ENCODE data around the gene PRODH2. TPM values are rescaled to one million over a fixed set of nuclear protein-coding genes. Genes with fewer than 3 reads are reported as not detected.

The PRODH2 gene
- total and polyA plus RNA-seq, 10 of the 15 experiments (the other 5 are each of a cell fraction or from before 2014, with no cell fraction given): 0.07 TPM; not detected in 9

GRCh38 chr19:35845215-35846037, 32.8 kb upstream of the PRODH2 start:
- CTCF ChIA-PET: no interaction called here

More at GRCh38 chr19:35845215-35846037, 32.8 kb upstream of the PRODH2 start:
- no peaks in the 10 kb centered on the region for H3K4me1 ChIP-seq (ENCODE audit: control insufficient read depth, insufficient read depth, low read length)
- H3K9me3 ChIP-seq (replicated peaks; ENCODE audit: control insufficient read depth, insufficient read depth, low read length): no peaks in the 10 kb centered on the region; the same call in 2 of the 3 replicates
- peak; percentile 29; the same call in 1 of the 3 replicates for ATAC-seq
- no peak overlapping the region for H3K9ac ChIP-seq (ENCODE audit: control insufficient read depth, insufficient read depth, low read length)
- 26% methylated on average over 53 of the region's 63 CpGs for WGBS (ENCODE audit: insufficient coverage, insufficient replicate concordance, low lambda C conversion rate, missing lambda C conversion rate)
- RAD21 ChIA-PET (ENCODE audit: unreplicated experiment): no interaction called here
- H3K27ac ChIP-seq (ENCODE audit: control insufficient read depth, insufficient read depth): no peak overlapping the region
- H3K79me2 ChIP-seq (ENCODE audit: control insufficient read depth, insufficient read depth, low read length): no peaks in the 10 kb centered on the region
- in situ Hi-C loops (cut with MboI) (no loop called here), intact Hi-C loops (cut with micrococcal nuclease; ENCODE audit: unreplicated experiment) (no loop called here)
- H3K4me3 ChIP-seq: no peak overlapping the region
- FAIRE-seq: no peak
- SMC1A ChIA-PET (ENCODE audit: uncharacterized antibody, unreplicated experiment): no interaction called here
- no peak for DNase-seq (ENCODE audit: low read depth, low spot score)
- POLR2A ChIA-PET: no interaction called here
- H4K20me1 ChIP-seq (ENCODE audit: control insufficient read depth, insufficient read depth): no peaks in the 10 kb centered on the region
- TF ChIP-seq ZBED1 (IDR thresholded peaks at IDR 0.05; ENCODE audit: borderline replicate concordance) (no peak), PKNOX1 (IDR thresholded peaks at IDR 0.05) (no peak), POU2F2 (IDR thresholded peaks at IDR 0.05; ENCODE audit: borderline replicate concordance, low read depth, low read length) (no peak), RBBP5 (conservative IDR thresholded peaks at IDR 0.05) (no peak), MLLT1 (IDR thresholded peaks at IDR 0.05) (no peak), SUZ12 (IDR thresholded peaks at IDR 0.05; ENCODE audit: unreplicated experiment) (no peak), RCOR1 (conservative IDR thresholded peaks at IDR 0.05; ENCODE audit: low read depth, low read length) (no peak), MYB (IDR thresholded peaks at IDR 0.05; ENCODE audit: borderline replicate concordance, low read depth, low read length) (no peak), POLR2AphosphoS5 (IDR thresholded peaks at IDR 0.05; ENCODE audit: low read length) (no peak), BACH1 (IDR thresholded peaks at IDR 0.05; ENCODE audit: borderline replicate concordance) (no peak), RAD51 (IDR thresholded peaks at IDR 0.05) (no peak), POLR2AphosphoS2 (IDR thresholded peaks at IDR 0.05; ENCODE audit: low read depth, low read length) (no peak), ZNF207 (IDR thresholded peaks at IDR 0.05; ENCODE audit: borderline replicate concordance) (no peak), JUNB (IDR thresholded peaks at IDR 0.05) (no peak)
- H3K36me3 ChIP-seq (ENCODE audit: control insufficient read depth in 2 of 2, insufficient read depth in 2 of 2, low read length in 1 of 2): no peaks in the 10 kb centered on the region
- BruUV-seq (replicated peaks): no TSS peak
- H3K4me2 ChIP-seq (ENCODE audit: control insufficient read depth, insufficient read depth): no peak overlapping the region
- peaks cover 3 to 5% of the 10 kb centered on the region in 2 experiments; a peak in 3 of 4 replicates for H3K27me3 ChIP-seq (replicated peaks in 1 of 2; ENCODE audit: control insufficient read depth in 2 of 2, insufficient read depth in 2 of 2, low read length in 1 of 2)
- H2AFZ ChIP-seq (ENCODE audit: control insufficient read depth, low read depth, low read length): no peak overlapping the region
